Aorta (tissue), 5 donors: ENCODE measurements around the gene TIMP3. TPM values are rescaled to one million over a fixed set of nuclear protein-coding genes. Genes with fewer than 3 reads are reported as not detected.

Experiments used
- ATAC-seq: fragments of 200-7000 bp; cut with Tn5 transposase; one replicate; pipeline ENCODE4 v1.9.1; 2022; ENCODE audit warnings: moderate library complexity; ENCODE audit not compliant: low FRiP score
- DNase-seq, 2 donors: peaks; one replicate each; pipeline ENCODE4 v3.0.0-alpha.2; 2020
- H3K27ac ChIP-seq, 2 donors: one replicate each; pipeline ENCODE4 v1.5.1; 2013; ENCODE audit warnings: low read length in 2 of 2, mild to moderate bottlenecking in 2 of 2, moderate library complexity in 2 of 2, control low read depth in 1 of 2, inconsistent platforms in 1 of 2, low read depth in 1 of 2
- H3K27me3 ChIP-seq, 2 donors: one replicate each; pipeline ENCODE4 v1.6.1; 2013; ENCODE audit warnings: control low read depth in 1 of 2, low read length in 1 of 2, mild to moderate bottlenecking in 1 of 2, moderate library complexity in 1 of 2; ENCODE audit not compliant: insufficient read depth in 2 of 2, control insufficient read depth in 1 of 2
- H3K36me3 ChIP-seq, 2 donors: one replicate each; pipeline ENCODE4 v1.6.1; 2013; ENCODE audit warnings: control low read depth in 1 of 2, low read length in 1 of 2, mild to moderate bottlenecking in 1 of 2; ENCODE audit not compliant: insufficient read depth in 2 of 2, control insufficient read depth in 1 of 2
- H3K4me1 ChIP-seq, 2 donors: one replicate each; pipeline ENCODE4 v1.6.1; 2013; ENCODE audit warnings: low read length in 2 of 2, control low read depth in 1 of 2, mild to moderate bottlenecking in 1 of 2, moderate library complexity in 1 of 2; ENCODE audit not compliant: insufficient read depth in 2 of 2, control insufficient read depth in 1 of 2
- H3K4me3 ChIP-seq, 2 donors: one replicate each; pipeline ENCODE4 v1.5.1; 2013; ENCODE audit warnings: low read length in 2 of 2, control low read depth in 1 of 2, mild to moderate bottlenecking in 1 of 2
- H3K9me3 ChIP-seq: one replicate; pipeline ENCODE4 v1.6.1; 2013; ENCODE audit warnings: mild to moderate bottlenecking, low read length; ENCODE audit not compliant: control insufficient read depth
- WGBS, 2 donors: extraction: QIAGEN DNeasy Blood & Tissue Kit; methylation state at CpG; one replicate each; pipeline ENCODE4 v1.1.7; 2013; 5-methylcytosine and 5-hydroxymethylcytosine counted together
- intact Hi-C, 2 donors: fragments of 100-400 bp; cut with DNase I; formaldehyde crosslinking; loops; one replicate each; pipeline versions ENCODE4 v1.14.2 to v1.15.0; 2022
- polyA plus RNA-seq, 2 donors: library from polyadenylated mRNA; stranded (reverse); fragments of 200-250 nt; gene quantifications; one replicate each; pipeline ENCODE4 v1.2.3, GENCODE V29; 2013
- total RNA-seq, 2 donors: library from RNA; stranded (reverse); fragmentation: NEBNext Ultra II Directional; extraction: Animal tissue kit (Norgen Biotek cat#: 25700); gene quantifications; one replicate each; pipeline ENCODE4 v1.2.1, GENCODE V29; 2021
- donor health status: healthy with polysubstance abuse.
- donor health status: Bipolar disorder and iron deficiency.
- donor health status: DM: no; HTN: no; CAD: no.
- donor health status: DM: no; HTN: no; CAD: no.
- donor health status: DM: yes; HTN: yes; CAD: no.

The TIMP3 gene
- total and polyA plus RNA-seq, 4 donors: 34.4 to 410 (median 179) TPM

DNA sequence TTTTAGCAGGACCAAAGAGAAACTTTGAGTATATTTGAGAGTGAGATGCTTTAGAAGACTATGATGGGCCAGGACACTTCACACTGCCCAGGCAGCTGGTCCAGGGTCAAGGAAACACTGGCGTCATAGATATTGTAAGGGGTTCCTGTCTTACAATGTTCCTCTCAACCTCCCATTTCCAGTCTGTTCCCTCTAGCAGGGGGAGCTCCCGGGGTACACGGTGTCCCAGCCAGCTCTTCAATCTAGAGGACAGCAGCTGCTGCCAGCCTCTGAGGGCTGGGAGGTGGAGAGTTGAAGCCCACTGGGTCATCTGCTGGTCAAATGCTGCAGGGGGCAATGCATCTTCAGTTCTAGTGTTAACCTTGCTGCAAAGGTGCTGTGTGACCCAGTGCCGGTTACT lies 40.7 kb upstream of the TIMP3 start:
- Histone ChIP-seq H3K4me1 (no peaks in the 10 kb centered on the region), H3K4me3 (no peak overlapping the region), H3K27me3 (no peaks in the 10 kb centered on the region), H3K27ac (no peak overlapping the region), H3K36me3 (no peaks in the 10 kb centered on the region), H3K9me3 (no peaks in the 10 kb centered on the region)
- ATAC-seq: no peak
- no peak for DNase-seq
- WGBS, 2 donors: 79 to 82% methylated on average over 4 of the region's 4 CpGs
- intact Hi-C loops: no loop called here

- DNase-seq: no peak
- no peak overlapping the region for H3K4me3 ChIP-seq
- H3K4me1 ChIP-seq: no peaks in the 10 kb centered on the region
- no peaks in the 10 kb centered on the region for H3K27me3 ChIP-seq
- no peak overlapping the region for H3K27ac ChIP-seq
- WGBS, 2 donors: 79 to 85% methylated on average over 9 of the region's 9 CpGs
- no peaks in the 10 kb centered on the region for H3K9me3 ChIP-seq
- intact Hi-C loops: no loop called here
- no peaks in the 10 kb centered on the region for H3K36me3 ChIP-seq
- ATAC-seq: no peak
Observed at GRCh38 chr22:32761251-32761903, 40.1 kb upstream of the TIMP3 start.

DNA sequence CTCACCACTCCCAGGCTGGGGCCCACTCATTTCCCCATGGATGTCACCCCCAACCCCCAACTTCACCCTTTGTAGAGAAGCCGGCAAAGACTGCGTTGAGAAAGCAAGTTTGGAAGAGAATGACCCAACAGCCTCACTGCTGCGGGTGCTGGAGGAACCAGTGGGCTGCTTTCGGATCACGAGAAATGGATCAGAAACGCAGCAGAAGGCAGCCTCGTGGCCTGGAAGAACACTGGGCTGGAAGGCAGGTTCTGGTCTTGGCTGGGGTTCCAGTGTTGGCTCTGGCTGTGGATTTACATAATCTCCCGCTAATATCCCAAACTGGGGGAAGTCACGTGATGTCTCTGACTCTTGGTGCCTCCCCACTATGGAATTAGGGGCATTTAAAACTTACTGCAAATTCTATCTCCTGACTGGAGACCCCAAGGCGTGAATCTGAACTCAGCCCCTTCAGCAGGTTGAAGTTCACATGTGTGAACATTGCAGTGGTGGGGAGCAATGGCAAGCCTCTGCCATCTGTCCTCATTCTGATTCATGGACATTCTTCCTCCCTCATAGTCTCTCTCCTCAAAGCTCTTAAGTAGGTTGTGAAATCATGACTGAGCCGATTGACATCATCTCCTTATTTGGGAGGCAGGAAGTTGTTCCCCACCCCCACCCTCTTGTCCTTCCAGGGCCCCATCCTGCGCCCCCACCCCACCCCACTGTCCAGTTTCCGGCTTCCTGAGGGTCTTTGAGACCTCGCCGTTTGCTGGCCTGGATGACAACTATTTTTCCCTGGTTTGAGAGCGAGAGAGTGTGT lies 37.0 kb upstream of the TIMP3 start:
- H3K4me3 ChIP-seq: no peak overlapping the region
- peaks cover 2% of the 10 kb centered on the region for H3K9me3 ChIP-seq
- ATAC-seq: peak; percentile 77
- no peaks in the 10 kb centered on the region for H3K36me3 ChIP-seq
- no peaks in the 10 kb centered on the region for H3K27me3 ChIP-seq
- intact Hi-C loops: no loop called here
- DNase-seq: peak in 1 of 2 donors; percentile 73
- whole genome bisulfite sequencing, 2 donors: 43 to 46% methylated on average over 16 of the region's 16 CpGs
- no peak overlapping the region for H3K27ac ChIP-seq
- H3K4me1 ChIP-seq: no peaks in the 10 kb centered on the region

GRCh38 chr22:32765132-32765618 lies 36.3 kb upstream of the TIMP3 start:
- H3K4me3 ChIP-seq: no peak overlapping the region
- no peaks in the 10 kb centered on the region for H3K36me3 ChIP-seq
- ATAC-seq: no peak
- H3K27me3 ChIP-seq: no peaks in the 10 kb centered on the region
- DNase-seq: no peak
- peaks cover 2% of the 10 kb centered on the region for H3K9me3 ChIP-seq
- intact Hi-C loops: no loop called here
- H3K27ac ChIP-seq: no peak overlapping the region
- WGBS, 2 donors: 49 to 52% methylated on average over 12 of the region's 12 CpGs
- H3K4me1 ChIP-seq: no peaks in the 10 kb centered on the region

GRCh38 chr22:32771756-32772155 lies 29.7 kb upstream of the TIMP3 start:
- intact Hi-C loops: no loop called here
- WGBS, 2 donors: 41 to 55% methylated on average over 4 of the region's 4 CpGs
- H3K27me3 ChIP-seq: no peaks in the 10 kb centered on the region
- no peak overlapping the region for H3K27ac ChIP-seq
- no peaks in the 10 kb centered on the region for H3K36me3 ChIP-seq
- ATAC-seq (no peak), DNase-seq (no peak)
- no peak overlapping the region for H3K4me3 ChIP-seq
- H3K4me1 ChIP-seq: no peaks in the 10 kb centered on the region
- H3K9me3 ChIP-seq: peaks cover 6% of the 10 kb centered on the region

DNA sequence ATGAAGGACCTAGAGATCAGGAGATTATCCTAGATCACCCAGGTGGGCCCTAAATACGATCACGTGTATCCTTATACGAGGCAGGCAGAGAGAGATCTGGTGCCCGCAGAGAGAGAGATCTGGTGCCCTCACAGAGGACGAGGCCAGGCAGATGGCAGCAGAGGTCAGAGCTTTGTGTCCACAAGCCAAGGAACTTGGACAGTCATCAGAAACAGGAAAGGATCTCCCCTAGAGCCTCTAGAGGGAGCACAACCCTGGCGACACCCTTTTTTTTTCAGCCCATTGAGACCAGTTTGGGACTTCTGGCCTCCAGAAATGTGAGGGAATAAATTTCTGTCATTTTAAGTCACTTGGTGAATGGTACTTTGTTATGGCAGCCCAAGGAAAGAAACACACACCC lies 25.5 kb upstream of the TIMP3 start:
- no peak for DNase-seq
- intact Hi-C loops: loop anchor here in 1 of 2 donors (5.0 kb wide), 1 partner anchor 211 kb away; no protein-coding TSS in a partner anchor
- 64 to 84% methylated on average over 6 of the region's 6 CpGs for WGBS, 2 donors
- no peak for ATAC-seq
- Histone ChIP-seq H3K4me1 (no peaks in the 10 kb centered on the region), H3K9me3 (peaks cover 4% of the 10 kb centered on the region), H3K4me3 (no peak overlapping the region), H3K27ac (no peak overlapping the region), H3K27me3 (no peaks in the 10 kb centered on the region), H3K36me3 (no peaks in the 10 kb centered on the region)

DNA sequence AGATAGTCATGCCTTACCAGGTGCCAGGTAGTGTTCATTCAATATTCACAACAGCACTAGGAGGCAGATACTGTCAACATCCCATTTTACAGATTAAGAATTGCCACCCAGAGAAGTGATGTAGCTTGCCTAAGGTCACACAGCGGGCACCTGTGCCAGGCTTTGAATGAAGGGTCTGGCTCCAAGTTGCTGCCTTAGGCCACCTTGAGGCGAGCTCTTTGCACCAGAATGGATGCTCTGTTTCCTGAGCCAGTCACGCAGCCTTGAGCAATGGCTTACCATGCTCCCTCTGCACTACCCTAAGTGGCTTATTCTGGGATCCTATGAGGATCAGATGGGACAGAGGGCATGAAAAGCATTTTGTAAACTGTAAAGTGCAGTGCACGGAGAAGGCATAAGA lies 25.1 kb upstream of the TIMP3 start:
- no peaks in the 10 kb centered on the region for H3K27me3 ChIP-seq
- intact Hi-C loops: loop anchor here in 1 of 2 donors (5.0 kb wide), 1 partner anchor 211 kb away; no protein-coding TSS in a partner anchor
- ATAC-seq: no peak

DNA sequence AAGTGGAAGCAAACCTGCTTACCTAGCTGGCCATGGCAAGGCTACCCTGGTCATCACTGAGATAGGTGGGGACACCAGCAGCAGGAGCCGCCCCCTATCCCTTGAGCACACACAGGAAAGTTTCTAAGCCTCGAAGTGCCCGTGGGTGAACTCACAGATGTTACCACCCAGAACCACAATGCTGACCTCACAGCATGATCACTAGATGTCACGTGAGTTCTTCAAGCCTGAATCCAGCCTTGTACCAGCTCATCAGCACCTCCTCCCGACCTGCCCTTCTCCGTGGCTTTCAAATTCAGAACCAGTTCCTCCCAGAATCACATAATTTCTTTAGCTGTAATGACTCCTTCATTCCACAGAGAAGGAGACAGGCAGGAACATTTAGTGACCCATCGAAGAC lies 24.7 kb upstream of the TIMP3 start:
- DNase-seq (no peak), ATAC-seq (no peak)
- no peak overlapping the region for H3K4me3 ChIP-seq
- H3K9me3 ChIP-seq: peaks cover 4% of the 10 kb centered on the region
- no peak overlapping the region for H3K27ac ChIP-seq
- intact Hi-C loops: loop anchor here in 1 of 2 donors (5.0 kb wide), 1 partner anchor 210 kb away; no protein-coding TSS in a partner anchor
- WGBS, 2 donors: 62 to 65% methylated on average over 7 of the region's 7 CpGs
- no peaks in the 10 kb centered on the region for H3K27me3 ChIP-seq
- no peaks in the 10 kb centered on the region for H3K4me1 ChIP-seq
- H3K36me3 ChIP-seq: no peaks in the 10 kb centered on the region

More for the DNA sequence above, 25.1 kb upstream of the TIMP3 start:
- Histone ChIP-seq H3K4me3 (no peak overlapping the region), H3K9me3 (peaks cover 4% of the 10 kb centered on the region), H3K4me1 (no peaks in the 10 kb centered on the region), H3K27ac (no peak overlapping the region), H3K36me3 (no peaks in the 10 kb centered on the region)
- 83 to 89% methylated on average over 4 of the region's 4 CpGs for WGBS, 2 donors
- DNase-seq: no peak
